GM21381 (cell line): Measurements from ENCODE around the gene DAB1.

Experiments used
- ATAC-seq: cut with Tn5 transposase; IDR thresholded peaks from one replicate; pipeline ENCODE4 v1.9.1; 2021; ENCODE audit warnings: mild to moderate bottlenecking, moderate library complexity; ENCODE audit not compliant: unreplicated experiment

The DAB1 gene

GRCh38 chr1:57131701-57132394 is 292.0 kb downstream of the DAB1 start:
- ATAC-seq: no peak

- ATAC-seq: no peak
These were observed 292.6 kb downstream of the DAB1 start for GRCh38 chr1:57131257-57131656.

- no peak for ATAC-seq
These were observed 294.0 kb downstream of the DAB1 start for GRCh38 chr1:57129865-57130264.

- ATAC-seq: no peak
These were observed 295.9 kb downstream of the DAB1 start for GRCh38 chr1:57127976-57128375.

- ATAC-seq: no peak
These were observed 299.0 kb downstream of the DAB1 start for GRCh38 chr1:57124768-57125446.

GRCh38 chr1:57124170-57124569 is 299.7 kb downstream of the DAB1 start:
- ATAC-seq: no peak

- ATAC-seq: no peak
These were observed 301.8 kb downstream of the DAB1 start for GRCh38 chr1:57122031-57122430.

GRCh38 chr1:57118948-57119603 is 304.8 kb downstream of the DAB1 start:
- ATAC-seq: no peak

- ATAC-seq: no peak
These were observed 306.1 kb downstream of the DAB1 start for GRCh38 chr1:57117753-57118152.

- ATAC-seq: no peak
These were observed 307.0 kb downstream of the DAB1 start for GRCh38 chr1:57116871-57117270.

GRCh38 chr1:57115030-57115614 is 308.7 kb downstream of the DAB1 start:
- ATAC-seq: no peak

- ATAC-seq: no peak
These were observed 311.7 kb downstream of the DAB1 start for GRCh38 chr1:57112148-57112547.

GRCh38 chr1:57111175-57111574 is 312.7 kb downstream of the DAB1 start:
- no peak for ATAC-seq

GRCh38 chr1:57109883-57110282 is 314.0 kb downstream of the DAB1 start:
- ATAC-seq: no peak

- ATAC-seq: no peak
These were observed 314.6 kb downstream of the DAB1 start for GRCh38 chr1:57109247-57109646.

GRCh38 chr1:57106296-57106695 is 317.6 kb downstream of the DAB1 start:
- ATAC-seq: no peak

GRCh38 chr1:57102561-57103326 is 321.1 kb downstream of the DAB1 start:
- ATAC-seq: no peak

- no peak for ATAC-seq
These were observed 322.7 kb downstream of the DAB1 start for GRCh38 chr1:57101209-57101608.

GRCh38 chr1:57094749-57095148 is 329.1 kb downstream of the DAB1 start:
- no peak for ATAC-seq

GRCh38 chr1:57093122-57093521 is 330.7 kb downstream of the DAB1 start:
- ATAC-seq: no peak

- ATAC-seq: no peak
These were observed 332.2 kb downstream of the DAB1 start for GRCh38 chr1:57091642-57092041.
